Kidney capillary endothelial cell (primary cell): Measurements from ENCODE around the gene ZNF778.

Experiments used
- DNase-seq: peaks from one replicate; pipeline ENCODE4 v3.0.0-alpha.2; 2018; ENCODE audit warnings: low spot score

Gene ZNF778

GRCh38 chr16:89277641-89278341 is 60.3 kb downstream of the ZNF778 start:
- no peak for DNase-seq

GRCh38 chr16:89278441-89279240 is 61.1 kb downstream of the ZNF778 start:
- DNase-seq, result no peak

- DNase-seq, result no peak
Measured at GRCh38 chr16:89279666-89280481, 62.4 kb downstream of the ZNF778 start.

GRCh38 chr16:89280546-89281188 is 63.2 kb downstream of the ZNF778 start:
- DNase-seq, result no peak

- DNase-seq, result no peak
Measured at GRCh38 chr16:89281189-89281577, 63.7 kb downstream of the ZNF778 start.

- DNase-seq, result no peak
Measured at GRCh38 chr16:89281829-89282228, 64.3 kb downstream of the ZNF778 start.

- no peak for DNase-seq
Measured at GRCh38 chr16:89282523-89282922, 65.0 kb downstream of the ZNF778 start.

GRCh38 chr16:89283449-89283848 is 65.9 kb downstream of the ZNF778 start:
- DNase-seq, result no peak

- no peak for DNase-seq
Measured at GRCh38 chr16:89285381-89285780, 67.9 kb downstream of the ZNF778 start.

- no peak for DNase-seq
Measured at GRCh38 chr16:89286096-89286495, 68.6 kb downstream of the ZNF778 start.
